HG03520 (cell line): ENCODE results near the gene SERPINA4.

Source experiments
- ATAC-seq: cut with Tn5 transposase; IDR thresholded peaks from one replicate; pipeline ENCODE4 v1.9.1; 2021; ENCODE audit warnings: mild to moderate bottlenecking, moderate library complexity; ENCODE audit not compliant: unreplicated experiment

The SERPINA4 gene

GRCh38 chr14:94542111-94542810 lies 19.0 kb upstream of the SERPINA4 start:
- no peak for ATAC-seq

GRCh38 chr14:94542811-94543440 lies 18.3 kb upstream of the SERPINA4 start:
- no peak for ATAC-seq

- ATAC-seq = no peak
Measured at GRCh38 chr14:94543449-94544124, 17.7 kb upstream of the SERPINA4 start.

DNA sequence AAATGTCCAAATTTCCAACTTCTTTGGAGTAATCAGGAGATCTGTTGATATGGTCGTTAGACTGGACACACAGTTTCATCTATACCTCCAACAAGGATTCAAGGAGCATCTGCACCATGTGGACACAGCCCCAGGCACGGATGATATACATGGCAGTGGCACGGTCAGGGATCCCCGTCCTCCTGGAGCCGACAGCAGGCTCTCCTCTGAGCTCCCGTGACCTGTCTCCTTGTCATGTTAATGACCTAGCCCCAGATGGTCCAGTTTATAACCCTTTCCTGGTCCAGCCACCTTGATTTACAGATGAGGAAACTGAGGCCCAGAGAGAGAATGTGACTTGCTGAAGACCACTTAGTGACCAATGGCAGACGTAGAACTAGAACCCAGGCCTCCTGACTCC lies 16.5 kb upstream of the SERPINA4 start:
- ATAC-seq = no peak

GRCh38 chr14:94545131-94545841 lies 16.0 kb upstream of the SERPINA4 start:
- ATAC-seq = no peak

- ATAC-seq = no peak
Measured at GRCh38 chr14:94547151-94547680, 14.0 kb upstream of the SERPINA4 start.

- ATAC-seq = no peak
Measured at GRCh38 chr14:94547726-94548125, 13.5 kb upstream of the SERPINA4 start.

GRCh38 chr14:94548131-94548998 lies 12.9 kb upstream of the SERPINA4 start:
- ATAC-seq = no peak

- no peak for ATAC-seq
Measured at GRCh38 chr14:94548999-94549985, 11.9 kb upstream of the SERPINA4 start.

DNA sequence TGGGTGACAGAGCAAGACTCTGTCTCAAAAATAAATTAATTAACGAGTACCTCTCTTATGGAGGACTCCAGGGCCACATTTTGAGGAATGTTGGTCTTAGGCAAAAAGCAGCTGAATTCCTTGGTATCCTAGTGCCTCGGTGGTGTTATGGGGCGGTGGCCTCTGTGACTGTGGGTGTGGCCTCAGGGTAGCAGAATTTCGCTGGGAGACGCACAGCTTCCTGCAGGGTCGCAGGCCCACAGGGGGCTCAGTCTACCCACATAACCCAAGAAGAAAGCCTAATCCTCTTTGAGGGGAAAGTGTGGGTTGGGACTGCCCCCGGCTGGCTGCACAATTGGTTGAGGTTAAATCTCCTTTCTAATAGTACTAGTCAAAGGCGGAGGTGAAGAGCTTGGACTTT lies 11.2 kb upstream of the SERPINA4 start:
- no peak for ATAC-seq

- ATAC-seq = no peak
Measured at GRCh38 chr14:94555991-94556390, 5.3 kb upstream of the SERPINA4 start.

DNA sequence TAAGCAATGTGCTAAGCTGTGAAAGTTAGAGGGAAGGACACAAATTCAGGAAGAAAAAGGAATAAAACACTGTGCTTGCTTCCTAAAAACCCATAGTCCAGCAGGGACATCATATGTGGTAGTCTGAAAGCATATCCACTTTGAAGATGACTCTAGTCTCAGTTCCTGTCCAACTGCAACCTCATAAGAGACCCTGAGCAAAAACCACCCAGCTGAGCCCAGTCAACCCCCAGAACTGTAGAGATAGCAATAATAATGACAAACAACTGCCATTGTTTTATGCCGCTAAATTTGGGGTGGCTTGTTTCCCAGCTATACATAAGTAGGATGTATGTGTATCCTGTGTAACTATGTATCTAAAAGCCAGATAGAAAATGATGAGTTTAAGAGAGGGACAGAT lies 3.9 kb upstream of the SERPINA4 start:
- ATAC-seq = no peak

- ATAC-seq = no peak
Measured at GRCh38 chr14:94558842-94559241, 2.4 kb upstream of the SERPINA4 start.

DNA sequence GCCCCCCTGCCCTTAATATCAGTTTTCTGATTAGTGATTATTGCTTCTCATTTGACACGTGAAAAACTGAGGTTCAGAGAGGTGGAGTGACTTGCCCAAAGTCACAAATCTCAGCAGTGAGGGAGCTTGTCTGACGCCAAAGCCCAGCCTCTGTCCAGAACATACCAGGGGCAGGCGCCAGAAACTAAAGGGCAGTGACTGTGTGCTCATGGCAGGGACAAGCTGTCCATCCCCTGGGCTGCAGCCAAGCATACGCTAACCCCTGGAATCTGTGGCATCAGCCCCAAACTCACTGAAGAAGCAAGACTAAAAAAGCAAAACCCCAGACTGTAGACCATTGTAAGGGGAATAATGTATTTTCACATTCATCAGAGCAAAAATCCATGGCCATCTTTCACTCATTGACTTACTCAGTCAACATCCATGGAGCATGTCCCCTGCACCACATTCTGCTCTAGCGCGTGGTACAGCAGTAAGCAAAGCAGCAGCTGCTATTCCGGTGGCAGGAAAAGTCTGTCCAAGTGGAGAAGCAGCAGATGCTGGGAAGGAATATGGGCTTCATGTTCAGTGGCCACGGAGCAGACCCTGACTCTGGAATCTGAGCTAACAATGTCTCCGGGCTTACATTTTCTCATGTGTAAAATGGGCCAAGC lies 1.5 kb upstream of the SERPINA4 start:
- ATAC-seq = no peak

DNA sequence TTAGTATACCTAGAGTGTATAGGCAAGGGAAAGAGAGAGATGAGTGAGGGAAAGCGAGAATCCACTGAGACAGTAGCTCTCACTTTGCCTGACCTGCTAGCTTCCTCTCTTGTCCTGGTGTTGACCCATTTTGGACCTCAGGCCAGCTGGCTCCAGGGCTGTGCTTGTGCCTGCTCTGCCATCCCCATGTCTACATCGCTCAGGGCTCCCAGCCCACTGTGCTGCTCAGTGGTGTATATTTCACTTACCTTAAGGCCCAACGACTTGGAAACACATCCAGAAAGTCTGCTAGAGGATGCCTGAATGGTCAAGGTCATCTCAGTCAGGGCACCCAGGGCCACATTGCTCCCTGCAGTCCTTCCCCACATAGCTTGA lies 964 bp upstream of the SERPINA4 start:
- ATAC-seq = no peak

DNA sequence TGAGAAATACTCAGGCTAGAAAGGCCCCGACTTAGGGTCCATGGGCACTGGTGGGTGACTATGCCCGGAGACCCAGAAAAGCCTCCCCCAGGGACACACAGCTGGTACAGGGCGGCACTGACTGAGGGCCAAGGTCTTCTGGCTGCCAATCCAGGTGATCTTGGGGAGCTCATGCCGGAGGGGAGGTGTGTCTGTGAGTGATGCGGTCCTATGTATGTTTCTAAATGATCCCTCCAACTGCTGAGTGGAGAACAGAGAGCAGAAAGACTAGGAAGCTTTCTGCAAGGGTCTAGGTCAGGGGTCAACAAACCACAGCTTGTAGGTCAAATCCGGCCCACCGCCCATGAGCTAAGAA lies 391 bp downstream of the SERPINA4 start:
- ATAC-seq = no peak

GRCh38 chr14:94562022-94562421 lies 780 bp downstream of the SERPINA4 start:
- no peak for ATAC-seq

GRCh38 chr14:94562941-94563883 lies 2.0 kb downstream of the SERPINA4 start:
- ATAC-seq = no peak
